Measurements from ENCODE around the gene KLLN.
"Not testable (repeated sequence)": the region's sequence is repeated elsewhere in the genome, so short reads cannot be mapped to it uniquely, and the experiment has no call there.

The KLLN gene

DNA sequence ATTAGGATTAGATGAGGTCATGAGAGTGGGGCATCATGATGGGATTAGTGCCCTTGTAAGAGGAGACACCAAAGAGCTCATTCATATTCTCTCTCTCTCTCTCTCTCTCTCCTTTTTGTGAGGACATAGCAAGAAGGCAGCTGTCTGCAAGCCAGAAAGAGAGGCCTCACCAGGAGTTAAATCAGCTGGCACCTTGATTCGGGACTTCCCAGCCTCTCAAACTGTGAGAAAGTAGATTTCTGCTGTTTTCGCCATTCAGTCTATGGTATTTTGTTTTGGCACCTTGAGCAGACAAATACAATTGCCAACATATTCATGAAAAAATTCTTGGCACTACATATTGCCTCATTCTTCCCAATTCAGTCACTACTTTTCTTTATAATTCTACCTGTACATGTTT lies 24.7 kb downstream of the KLLN start:
- no peak for DNase-seq

DNA sequence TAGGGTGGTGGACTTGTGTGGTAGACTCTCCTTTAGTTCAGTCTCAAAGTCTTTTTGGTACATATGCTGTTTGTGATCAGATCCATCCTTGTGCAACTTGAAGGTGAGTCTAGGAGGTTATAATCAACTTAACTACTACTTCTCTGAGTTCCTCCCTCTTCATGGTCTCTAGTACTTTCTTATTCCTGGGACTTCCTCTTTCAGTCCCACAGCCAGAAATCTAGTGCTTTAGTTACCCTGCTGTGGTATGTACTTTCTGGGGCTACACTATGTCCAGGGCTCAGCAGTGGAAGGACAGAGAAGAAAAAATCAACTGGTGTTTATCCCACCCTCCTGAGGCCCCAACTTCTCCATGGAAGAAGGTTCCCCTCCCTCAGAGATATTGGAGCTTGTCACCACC lies 25.9 kb downstream of the KLLN start:
- no peak for DNase-seq

DNA sequence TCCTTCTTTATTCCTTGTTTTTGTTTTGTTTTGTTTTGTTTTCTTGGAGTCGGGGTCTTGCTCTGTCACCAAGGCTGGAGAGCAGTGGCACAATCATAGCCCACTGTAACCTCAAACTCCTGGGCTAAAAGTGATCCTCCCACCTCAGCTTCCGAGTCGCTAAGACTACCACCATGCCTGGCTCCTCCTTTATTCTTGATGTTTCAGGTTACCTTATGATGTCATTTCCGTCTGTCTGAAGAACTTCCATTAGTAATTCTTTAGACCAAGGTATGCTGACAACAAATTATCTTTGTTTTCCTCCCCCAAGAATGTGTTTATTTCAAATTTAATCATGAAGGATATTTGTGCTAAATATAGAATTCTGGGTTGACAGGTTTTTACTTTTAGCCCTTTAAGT lies 27.2 kb downstream of the KLLN start:
- DNase-seq: no peak

DNA sequence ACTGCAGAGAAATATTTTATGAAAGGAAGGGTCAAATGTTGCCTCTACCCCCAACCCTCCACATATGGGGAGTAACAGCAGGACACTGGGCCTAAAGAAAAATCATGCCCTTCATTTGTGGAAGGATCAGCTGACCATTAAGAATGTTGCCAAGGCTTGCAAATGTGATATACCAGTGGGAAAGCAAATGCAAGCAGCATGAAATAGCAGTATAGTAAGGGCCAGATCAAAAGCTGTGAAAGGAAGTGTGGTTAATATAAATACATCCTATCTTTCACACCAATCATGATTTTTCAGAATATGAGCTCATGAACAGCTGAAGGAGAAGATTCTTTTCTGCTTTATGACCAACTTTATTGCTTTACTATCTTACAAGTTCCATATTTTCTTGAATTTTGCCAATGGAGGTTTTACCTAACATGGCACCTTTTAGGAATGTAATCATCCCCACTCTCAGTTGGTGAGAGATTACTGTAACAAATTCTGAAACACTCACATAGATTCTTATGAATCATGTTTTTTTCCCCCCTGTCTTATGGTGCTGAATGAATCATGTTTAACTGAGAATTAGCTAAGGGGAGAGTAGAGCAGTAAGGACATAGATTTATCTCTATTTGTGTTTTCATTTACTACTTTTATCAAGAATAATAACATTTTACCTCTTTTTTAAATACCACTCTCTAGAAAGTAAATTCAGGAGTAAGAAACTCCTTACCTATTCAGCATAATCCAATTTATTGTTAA lies 33.2 kb downstream of the KLLN start:
- no peak for DNase-seq

DNA sequence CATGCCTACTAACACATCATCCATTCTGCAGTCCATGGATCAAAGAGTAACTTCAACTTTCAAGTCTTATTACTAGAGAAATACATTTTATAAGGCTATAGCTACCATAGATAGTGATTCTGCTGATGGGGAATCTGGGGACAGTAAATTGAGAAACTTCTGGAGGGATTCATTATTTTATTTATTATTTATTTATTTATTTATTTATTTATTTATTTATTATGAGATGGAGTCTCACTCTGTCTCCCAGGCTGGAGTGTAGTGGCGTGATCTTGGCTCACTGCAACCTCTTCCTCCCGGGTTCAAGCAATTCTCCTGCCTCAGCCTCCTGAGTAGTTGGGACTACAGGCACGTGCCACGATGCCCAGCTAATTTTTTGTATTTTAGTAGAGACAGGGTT lies 34.3 kb downstream of the KLLN start:
- DNase-seq: not testable (repeated sequence)

DNA sequence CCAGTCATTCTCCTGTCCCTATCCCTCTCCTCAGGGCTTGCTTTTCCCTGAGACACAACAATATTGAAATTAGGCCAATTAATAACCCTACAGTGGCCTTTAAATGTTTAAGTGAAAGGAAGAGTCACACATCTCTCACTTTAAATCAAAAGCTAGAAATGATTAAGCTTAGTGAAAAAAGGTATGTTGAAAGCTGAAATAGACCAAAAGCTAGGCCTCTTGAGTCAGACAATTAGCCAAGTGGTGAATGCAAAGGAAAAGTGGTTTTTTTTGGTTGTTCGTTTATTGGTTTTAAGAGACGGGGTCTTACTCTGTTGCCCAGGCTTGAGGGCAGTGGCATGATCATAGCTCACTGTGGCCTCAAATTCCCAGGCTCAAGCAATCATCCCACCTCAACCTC lies 35.7 kb downstream of the KLLN start:
- DNase-seq: no peak

DNA sequence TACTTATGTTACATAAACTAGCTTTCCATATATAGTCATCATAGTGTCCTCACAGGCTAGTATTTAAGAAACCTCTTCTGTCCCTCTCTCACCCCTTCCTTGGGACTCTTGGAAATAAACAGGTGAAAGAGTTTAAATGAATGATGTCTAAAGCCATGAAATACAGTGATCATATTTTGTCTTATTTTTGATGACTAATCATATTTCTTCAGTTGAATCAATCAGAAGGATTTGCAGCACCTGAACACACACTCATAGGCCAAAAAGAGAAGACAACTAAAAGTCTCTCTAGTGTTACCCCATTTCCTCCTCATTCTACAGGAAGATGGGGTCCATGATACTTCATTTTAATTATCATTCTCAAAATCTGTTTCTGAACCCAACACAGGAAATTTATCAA lies 36.7 kb downstream of the KLLN start:
- DNase-seq: no peak

DNA sequence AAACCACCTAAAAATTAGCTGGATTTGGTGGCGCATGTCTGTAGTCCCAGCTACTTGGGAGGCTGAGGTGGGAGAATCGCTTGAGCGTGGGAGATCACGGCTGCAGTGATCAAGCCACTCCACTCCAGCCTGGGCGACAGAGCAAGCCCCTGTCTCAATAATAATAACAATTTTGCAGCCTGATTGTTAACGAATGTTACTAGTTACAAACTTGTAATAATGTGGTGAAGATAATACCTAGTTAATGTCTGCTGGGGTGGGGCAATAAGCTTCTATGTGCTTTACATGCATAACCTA lies 44.1 kb downstream of the KLLN start:
- no peak for DNase-seq

DNA sequence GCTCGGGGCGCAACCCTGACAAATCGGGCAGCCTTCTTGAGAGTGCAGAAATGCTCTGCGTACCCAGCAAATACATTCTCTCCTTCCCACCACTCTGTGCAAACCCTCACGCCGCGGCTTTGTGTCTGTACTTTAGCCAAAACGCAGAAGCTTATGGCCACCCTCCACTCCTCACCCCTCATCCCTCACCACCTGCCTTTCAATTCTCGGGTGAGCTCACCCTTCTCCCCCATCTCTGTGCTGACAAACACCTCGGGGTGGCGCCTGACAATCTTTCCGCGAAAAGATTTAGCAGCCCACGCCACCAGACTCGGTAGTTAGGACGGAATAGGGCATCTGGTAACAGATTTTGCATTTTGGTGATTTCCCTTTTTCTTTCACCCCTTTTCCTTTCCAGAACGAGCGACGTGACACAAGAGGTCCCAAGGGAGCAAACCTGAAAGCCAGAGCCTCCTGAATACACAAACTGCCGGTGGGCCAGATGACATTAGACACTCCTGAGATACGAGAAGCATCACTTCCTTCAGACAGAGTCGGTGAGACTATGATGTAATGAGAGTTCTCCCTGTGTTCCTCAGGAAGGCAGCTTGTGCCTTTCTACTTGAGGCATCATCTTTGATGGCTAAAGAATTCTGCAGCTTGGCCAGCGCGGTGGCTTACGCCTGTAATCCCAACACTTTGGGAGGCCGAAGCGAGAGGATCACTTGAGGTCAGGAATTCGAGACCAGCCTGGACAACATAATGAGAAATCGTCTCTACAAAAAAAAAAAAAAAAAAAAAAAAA lies 44.6 kb downstream of the KLLN start:
- DNase-seq: peak; percentile 71

DNA sequence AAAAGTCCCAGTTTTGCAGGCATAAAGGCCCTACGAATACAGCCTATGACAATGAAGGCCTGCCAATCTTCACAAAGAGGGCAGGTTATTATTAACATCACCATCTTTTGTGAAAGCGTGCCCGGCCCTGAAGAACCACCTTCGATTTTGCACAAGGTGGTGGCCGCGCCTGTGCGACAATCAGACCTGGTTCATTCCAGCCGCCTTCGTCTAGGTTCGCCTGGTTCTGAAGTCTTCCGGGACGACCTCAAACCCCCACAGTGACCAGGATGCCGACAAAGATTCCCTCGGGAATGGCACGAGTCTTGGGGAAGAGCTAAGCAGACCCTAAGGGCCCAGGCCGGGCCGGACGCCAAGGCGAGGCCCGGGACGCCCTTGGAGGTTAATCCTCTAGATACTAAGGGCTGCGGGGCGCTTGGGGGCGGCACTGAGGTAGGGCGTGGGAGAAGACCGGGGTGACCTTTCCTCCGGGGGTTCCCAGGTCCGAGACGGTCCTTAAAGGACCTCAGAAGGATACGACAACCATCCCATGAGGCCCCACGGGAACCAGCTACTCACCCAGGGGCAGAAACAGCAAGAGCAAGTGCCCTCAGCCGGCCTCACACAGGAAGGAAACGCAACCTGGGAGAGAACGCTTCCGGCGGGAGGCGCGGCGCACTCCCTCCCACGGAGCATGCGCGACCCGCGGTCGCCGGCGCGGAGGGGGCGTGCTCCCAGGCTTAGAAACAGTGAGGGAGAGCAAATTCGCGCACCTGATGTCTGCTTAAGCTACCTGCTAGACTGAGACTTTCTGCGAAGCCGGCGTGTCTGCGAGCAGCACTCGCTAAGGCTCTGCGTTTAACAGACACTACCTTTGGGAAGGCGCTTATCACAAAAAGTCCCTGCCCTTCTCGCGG lies 45.5 kb downstream of the KLLN start, which contains the start of gene ATAD1:
TSS of gene ATAD1 (minus strand) at position 618 of the 896 bp plus-strand sequence. CDS start 3,627 bp downstream, outside the sequence.
- DNase-seq: peak; percentile 85

DNA sequence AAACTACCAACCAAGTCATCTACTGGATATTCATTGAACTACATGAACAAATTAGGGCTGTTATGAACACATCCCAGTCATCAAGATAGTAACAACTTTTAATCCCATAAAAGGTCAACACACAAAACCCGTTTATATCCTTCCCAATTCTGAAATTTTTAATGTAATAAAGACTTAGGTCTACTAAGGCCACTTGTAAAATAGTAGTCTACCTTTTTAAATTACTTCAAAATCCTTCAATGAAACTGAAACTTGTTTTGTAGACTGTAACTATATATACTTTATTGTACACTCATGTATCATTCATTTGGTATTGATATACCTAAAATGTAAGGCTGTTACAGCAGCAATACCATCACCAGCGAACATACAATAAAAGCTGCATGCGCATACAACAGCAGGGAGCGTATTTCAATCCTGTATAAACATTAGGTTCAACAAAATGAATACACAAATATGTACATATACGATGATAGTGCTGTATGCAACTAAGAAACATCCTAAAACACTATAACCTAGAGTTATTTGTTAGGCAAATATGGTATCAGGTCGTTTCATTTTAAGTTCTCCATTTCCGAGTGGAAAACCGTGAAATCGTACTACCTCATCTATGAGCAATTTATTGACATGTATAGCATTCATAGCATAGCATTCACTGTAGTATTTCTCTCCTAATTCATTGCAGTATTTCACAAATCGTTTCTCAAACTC lies 46.3 kb downstream of the KLLN start:
- no peak for DNase-seq

DNA sequence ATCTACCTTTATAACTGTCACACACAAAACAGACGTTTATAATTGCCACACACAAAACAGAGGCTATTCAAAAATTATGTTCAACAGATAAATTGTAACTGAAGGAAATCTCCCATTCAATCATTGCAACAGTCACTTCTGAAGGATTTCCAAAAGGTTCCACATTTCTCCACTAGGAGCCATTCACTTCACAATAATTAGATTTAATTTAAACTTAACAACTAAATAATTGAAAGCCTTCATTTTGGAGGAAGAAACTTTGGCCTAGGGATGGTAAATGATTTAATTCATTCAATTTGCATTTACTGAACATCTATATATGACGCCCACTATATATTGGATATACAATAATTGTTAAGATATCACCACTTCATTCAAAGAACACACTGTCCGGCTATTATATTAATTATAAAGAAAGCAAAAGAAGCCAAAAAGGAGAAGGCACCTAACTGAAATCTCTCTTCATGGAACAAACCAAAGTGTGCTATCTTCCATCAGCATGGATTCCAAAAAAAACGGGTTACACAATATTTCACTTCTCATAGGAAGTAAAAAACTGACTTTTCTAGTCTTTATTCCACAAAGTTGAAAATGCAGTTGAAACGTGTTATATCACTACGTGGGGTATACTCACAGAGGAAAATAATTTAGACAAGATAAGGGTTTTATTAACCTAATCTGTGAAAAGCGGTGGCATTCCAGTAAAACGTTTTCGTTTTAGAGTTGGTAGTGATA lies 47.0 kb downstream of the KLLN start:
- no peak for DNase-seq
